Effector memory CD8-positive, alpha-beta T cell (primary cell): Measurements from ENCODE around the gene ALPK1.

ENCODE experiments used
- ATAC-seq: fragments of 150-1000 bp; cut with Tn5 transposase; replicated peaks from 2 replicates; pipeline ENCODE4 v1.10.0; 2021; ENCODE audit warnings: mild to moderate bottlenecking, moderate library complexity
- DNase-seq, 3 experiments: peaks; one replicate each; pipeline ENCODE4 v3.0.0; 2021
- H3K27ac Mint-ChIP-seq, 2 donors: one replicate each; pipeline ENCODE4 v1.8.0; 2022; ENCODE audit warnings: mild to moderate bottlenecking in 2 of 2, mixed read lengths in 2 of 2, moderate library complexity in 2 of 2
- H3K27me3 Mint-ChIP-seq, 2 donors: one replicate each; pipeline ENCODE4 v1.8.0; 2022; ENCODE audit warnings: mixed read lengths in 2 of 2
- H3K36me3 Mint-ChIP-seq: one replicate; pipeline ENCODE4 v1.8.0; 2022; ENCODE audit warnings: mild to moderate bottlenecking, moderate library complexity, mixed read lengths; ENCODE audit not compliant: insufficient read depth
- H3K4me1 Mint-ChIP-seq, 2 donors: one replicate each; pipeline ENCODE4 v1.8.0; 2022; ENCODE audit warnings: low read depth in 2 of 2, mixed read lengths in 2 of 2
- H3K4me3 Mint-ChIP-seq, 2 donors: one replicate each; pipeline ENCODE4 v1.8.0; 2022; ENCODE audit warnings: mild to moderate bottlenecking in 2 of 2, mixed read lengths in 2 of 2, moderate library complexity in 2 of 2
- H3K9me3 Mint-ChIP-seq, 2 donors: one replicate each; pipeline ENCODE4 v1.8.0; 2022; ENCODE audit warnings: mixed read lengths in 2 of 2

The ALPK1 gene

DNA sequence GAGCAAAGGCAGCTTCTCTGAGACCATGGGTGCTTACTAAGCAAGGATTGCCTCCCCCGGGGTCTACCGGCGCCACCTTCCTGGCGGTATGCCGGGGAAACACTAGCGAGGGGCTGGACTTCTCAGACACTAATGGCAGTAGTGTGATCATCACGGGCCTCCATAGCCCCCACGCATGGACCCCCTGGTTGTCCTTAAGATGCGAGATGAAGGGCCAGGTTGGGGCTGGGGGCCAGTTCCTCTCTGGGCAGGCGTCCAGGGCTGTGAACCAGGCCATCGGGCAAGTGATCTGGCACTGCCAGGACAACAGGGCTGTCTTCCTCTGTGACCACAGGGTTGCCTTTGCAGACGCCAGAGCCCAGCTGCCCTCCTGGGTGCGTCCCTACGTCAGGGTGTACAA, 60.7 kb downstream of the ALPK1 start:
- Mint-ChIP-seq H3K4me1 (no peaks in the 10 kb centered on the region), H3K27me3 (peaks cover 23 to 32% of the 10 kb centered on the region in 2 donors), H3K9me3 (no peaks in the 10 kb centered on the region), H3K4me3 (no peak overlapping the region), H3K27ac (no peak overlapping the region), H3K36me3 (no peaks in the 10 kb centered on the region)
- ATAC-seq (no peak), DNase-seq (no peak)

DNA sequence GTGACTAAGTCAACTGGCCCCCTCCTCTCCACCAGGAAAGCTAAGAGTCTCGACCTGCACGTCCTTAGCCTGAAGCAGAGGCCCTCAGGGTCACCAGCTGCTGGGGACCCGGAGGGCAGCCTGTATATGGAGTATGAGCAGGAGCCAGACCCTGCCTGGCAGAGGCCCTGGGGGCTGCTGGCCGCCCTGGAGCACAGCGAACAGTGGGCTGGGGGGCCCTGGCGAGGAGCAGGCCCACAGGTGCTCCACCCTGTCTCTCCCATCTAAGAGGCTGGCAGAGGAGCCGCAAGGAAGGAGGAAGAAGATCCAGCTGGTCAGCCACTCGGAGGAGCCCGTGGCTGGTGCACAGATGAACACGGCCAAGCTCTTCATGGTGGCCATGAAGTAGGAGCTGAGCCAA, 61.2 kb downstream of the ALPK1 start:
- Mint-ChIP-seq H3K27ac (no peak overlapping the region), H3K27me3 (peaks cover 23 to 37% of the 10 kb centered on the region in 2 donors), H3K4me3 (no peak overlapping the region), H3K9me3 (no peaks in the 10 kb centered on the region), H3K36me3 (no peaks in the 10 kb centered on the region), H3K4me1 (no peaks in the 10 kb centered on the region)
- ATAC-seq (no peak), DNase-seq (no peak)

DNA sequence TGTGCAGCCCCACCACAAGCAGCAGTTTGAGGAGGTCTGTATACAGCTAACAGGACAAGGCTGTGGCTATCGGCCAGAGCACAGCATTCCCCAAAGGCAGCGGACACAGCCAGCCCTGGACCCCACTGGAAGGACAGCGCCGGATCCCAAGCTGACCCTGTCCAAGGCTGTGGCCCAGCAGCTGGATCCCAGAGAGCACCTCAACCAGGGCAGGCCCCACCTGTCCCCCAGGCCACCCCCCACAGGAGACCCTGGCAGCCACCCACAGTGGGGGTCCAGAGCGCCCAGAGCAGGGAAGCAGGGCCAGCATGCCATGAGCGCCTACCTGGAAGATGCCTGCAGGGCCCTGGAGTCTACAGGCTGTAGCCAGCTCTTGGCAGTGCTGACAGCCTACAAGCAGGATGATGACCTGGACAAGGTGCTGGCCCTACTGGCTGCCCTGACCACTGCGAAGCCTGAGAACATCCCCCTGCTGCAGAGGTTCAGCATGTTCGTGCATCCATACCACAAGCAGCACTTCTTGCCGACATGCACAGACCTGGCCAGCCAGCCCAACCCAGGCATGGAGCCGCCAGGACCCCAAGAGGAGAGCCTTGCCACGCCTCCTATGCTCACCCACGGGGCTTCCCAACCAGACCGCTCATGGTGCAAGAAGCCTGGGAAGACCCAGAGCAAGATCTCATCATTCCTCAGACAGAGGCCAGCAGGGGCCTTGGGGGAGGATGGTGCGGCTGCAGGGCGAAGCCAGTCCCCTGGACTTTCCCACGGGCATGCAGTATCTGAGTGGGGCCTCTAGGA, 62.0 kb downstream of the ALPK1 start:
- ATAC-seq (no peak), DNase-seq (no peak)
- Mint-ChIP-seq H3K36me3 (no peaks in the 10 kb centered on the region), H3K27ac (no peak overlapping the region), H3K9me3 (peaks cover 0 to 6% of the 10 kb centered on the region in 2 donors), H3K4me3 (no peak overlapping the region), H3K27me3 (peaks cover 23 to 44% of the 10 kb centered on the region in 2 donors), H3K4me1 (no peaks in the 10 kb centered on the region)

DNA sequence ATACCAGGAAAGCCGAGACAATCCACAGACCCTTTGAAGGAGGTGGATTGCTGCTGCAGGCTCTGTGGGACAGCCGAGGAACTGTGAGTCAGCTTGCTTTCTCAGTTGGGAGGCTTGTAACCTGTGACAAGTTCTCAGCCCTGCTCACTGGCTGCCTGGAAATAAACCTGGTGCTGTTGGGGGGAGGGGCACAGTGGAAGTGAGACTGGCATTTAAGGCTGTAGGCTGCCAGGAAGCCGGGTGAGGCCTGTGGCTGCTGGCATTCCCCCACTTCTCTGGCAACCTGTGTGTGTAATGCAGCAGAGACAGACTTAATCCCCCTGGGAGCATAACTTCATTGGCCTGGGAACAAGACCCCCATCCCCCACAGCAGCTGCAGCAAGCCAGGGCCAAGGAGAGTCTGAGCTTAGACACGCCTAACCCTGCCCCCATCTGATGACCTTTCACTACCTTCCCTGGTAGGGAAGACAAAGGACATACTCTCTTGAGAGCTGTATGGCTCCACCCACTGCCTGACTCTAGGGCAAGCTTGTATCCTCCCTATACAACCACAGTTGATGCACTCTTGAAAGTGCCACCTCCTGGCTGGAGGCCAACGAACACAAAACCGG, 64.1 kb downstream of the ALPK1 start:
- Mint-ChIP-seq H3K27ac (no peak overlapping the region), H3K4me1 (no peaks in the 10 kb centered on the region), H3K9me3 (peaks cover 2 to 12% of the 10 kb centered on the region in 2 donors), H3K4me3 (no peak overlapping the region), H3K27me3 (peaks cover 15 to 44% of the 10 kb centered on the region in 2 donors), H3K36me3 (no peaks in the 10 kb centered on the region)
- ATAC-seq (no peak), DNase-seq (no peak)

DNA sequence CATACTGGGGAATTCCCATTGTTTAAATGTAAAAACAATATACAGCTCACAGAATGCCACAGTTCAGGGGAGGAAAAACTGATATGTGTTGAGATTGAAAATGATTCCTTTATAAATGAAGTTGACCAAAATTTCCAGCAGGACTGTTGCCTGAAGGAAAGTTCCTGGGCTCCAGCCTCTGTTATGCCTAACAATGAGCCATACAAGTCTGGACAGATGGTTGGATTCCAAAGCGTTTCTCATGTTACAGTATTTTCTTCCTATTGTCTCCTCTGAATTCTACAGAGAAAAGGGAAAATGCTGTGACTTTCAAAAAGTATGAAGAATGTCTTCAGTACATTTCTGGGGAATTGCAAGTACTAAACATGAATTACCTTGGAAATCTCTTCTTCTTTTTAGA, 73.3 kb downstream of the ALPK1 start:
- Mint-ChIP-seq H3K9me3 (no peaks in the 10 kb centered on the region), H3K27me3 (peaks cover 0 to 14% of the 10 kb centered on the region in 2 donors), H3K4me3 (no peak overlapping the region), H3K4me1 (peaks cover 0 to 1% of the 10 kb centered on the region in 2 donors), H3K36me3 (no peaks in the 10 kb centered on the region), H3K27ac (no peak overlapping the region)
- DNase-seq, result no peak
- no peak for ATAC-seq

GRCh38 chr4:112371361-112371760, 74.2 kb downstream of the ALPK1 start:
- DNase-seq (no peak), ATAC-seq (no peak)
- no peaks in the 10 kb centered on the region for H3K9me3 Mint-ChIP-seq
- peaks cover 0 to 14% of the 10 kb centered on the region in 2 donors for H3K27me3 Mint-ChIP-seq
- H3K27ac Mint-ChIP-seq, result no peak overlapping the region
- H3K4me1 Mint-ChIP-seq, result peaks cover 0 to 1% of the 10 kb centered on the region in 2 donors
- H3K36me3 Mint-ChIP-seq, result no peaks in the 10 kb centered on the region
- H3K4me3 Mint-ChIP-seq, result no peak overlapping the region

DNA sequence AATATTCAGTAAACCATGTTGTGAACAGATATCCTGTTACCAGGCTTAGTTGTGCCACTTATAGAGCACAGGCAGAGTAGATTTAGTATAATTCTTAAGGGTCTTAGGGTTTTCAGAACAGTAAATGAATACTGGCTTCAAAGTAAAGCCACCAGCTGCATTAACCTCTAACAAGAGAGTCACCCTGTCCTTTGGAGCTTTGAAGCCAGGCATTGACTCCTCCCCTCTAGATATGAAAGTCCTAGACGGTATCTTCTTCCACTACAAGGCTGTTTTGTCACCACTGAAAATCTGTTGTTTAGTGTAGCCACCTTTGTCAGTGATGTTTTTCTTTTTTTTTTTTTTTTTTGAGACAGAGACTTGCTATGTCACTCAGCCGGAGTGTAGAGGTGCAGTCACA, 77.7 kb downstream of the ALPK1 start:
- Mint-ChIP-seq H3K27ac (no peak overlapping the region), H3K27me3 (peaks cover 0 to 9% of the 10 kb centered on the region in 2 donors), H3K36me3 (no peaks in the 10 kb centered on the region), H3K4me3 (no peak overlapping the region), H3K9me3 (no peaks in the 10 kb centered on the region), H3K4me1 (no peaks in the 10 kb centered on the region)
- ATAC-seq (no peak), DNase-seq (no peak)

DNA sequence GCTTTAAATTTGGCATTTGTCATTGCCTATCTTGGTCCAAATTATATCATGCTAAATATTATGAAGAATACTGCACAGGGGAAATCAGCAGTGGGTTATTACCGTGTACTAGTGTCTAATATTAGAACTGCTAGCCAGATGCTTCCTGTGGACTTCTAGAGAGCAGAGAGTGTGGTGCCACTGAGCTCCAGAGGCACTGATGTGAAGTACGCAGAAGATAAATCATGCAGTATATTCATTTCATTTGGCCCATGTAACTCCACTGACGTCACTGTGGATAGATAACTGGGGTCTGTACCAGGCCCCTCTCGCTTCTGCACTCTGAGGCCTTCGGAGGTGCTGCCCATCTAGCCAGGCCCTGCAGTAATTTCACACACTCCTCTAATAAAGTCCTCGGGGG, 80.0 kb downstream of the ALPK1 start:
- Mint-ChIP-seq H3K27ac (no peak overlapping the region), H3K9me3 (no peaks in the 10 kb centered on the region), H3K27me3 (no peaks in the 10 kb centered on the region)

GRCh38 chr4:112377594-112378242, 80.5 kb downstream of the ALPK1 start:
- Mint-ChIP-seq H3K9me3 (no peaks in the 10 kb centered on the region), H3K27ac (no peak overlapping the region), H3K27me3 (no peaks in the 10 kb centered on the region), H3K4me1 (no peaks in the 10 kb centered on the region), H3K4me3 (no peak overlapping the region), H3K36me3 (no peaks in the 10 kb centered on the region)
- DNase-seq (no peak), ATAC-seq (no peak)

More for the DNA sequence above, 80.0 kb downstream of the ALPK1 start:
- no peak overlapping the region for H3K4me3 Mint-ChIP-seq
- ATAC-seq (no peak), DNase-seq (no peak)
- H3K36me3 Mint-ChIP-seq, result no peaks in the 10 kb centered on the region
- H3K4me1 Mint-ChIP-seq, result no peaks in the 10 kb centered on the region

GRCh38 chr4:112378243-112378620, 81.1 kb downstream of the ALPK1 start:
- no peaks in the 10 kb centered on the region for H3K36me3 Mint-ChIP-seq
- H3K27me3 Mint-ChIP-seq, result no peaks in the 10 kb centered on the region
- H3K9me3 Mint-ChIP-seq, result no peaks in the 10 kb centered on the region
- no peaks in the 10 kb centered on the region for H3K4me1 Mint-ChIP-seq
- DNase-seq, result no peak
- no peak overlapping the region for H3K27ac Mint-ChIP-seq
- H3K4me3 Mint-ChIP-seq, result no peak overlapping the region
- no peak for ATAC-seq

GRCh38 chr4:112378858-112379257, 81.7 kb downstream of the ALPK1 start:
- Mint-ChIP-seq H3K9me3 (no peaks in the 10 kb centered on the region), H3K27ac (no peak overlapping the region), H3K4me1 (no peaks in the 10 kb centered on the region), H3K36me3 (no peaks in the 10 kb centered on the region), H3K4me3 (no peak overlapping the region), H3K27me3 (no peaks in the 10 kb centered on the region)
- DNase-seq (no peak), ATAC-seq (no peak)

GRCh38 chr4:112379306-112379705, 82.1 kb downstream of the ALPK1 start:
- Mint-ChIP-seq H3K9me3 (no peaks in the 10 kb centered on the region), H3K4me3 (no peak overlapping the region), H3K27ac (no peak overlapping the region), H3K27me3 (no peaks in the 10 kb centered on the region), H3K36me3 (no peaks in the 10 kb centered on the region), H3K4me1 (no peaks in the 10 kb centered on the region)
- DNase-seq, result no peak
- no peak for ATAC-seq

GRCh38 chr4:112381996-112382692, 85.0 kb downstream of the ALPK1 start:
- no peak for DNase-seq
- Mint-ChIP-seq H3K36me3 (no peaks in the 10 kb centered on the region), H3K9me3 (no peaks in the 10 kb centered on the region), H3K27me3 (no peaks in the 10 kb centered on the region), H3K27ac (no peak overlapping the region), H3K4me1 (no peaks in the 10 kb centered on the region), H3K4me3 (no peak overlapping the region)
- ATAC-seq, result no peak
